Thoracic aorta (tissue), 2 donors: Measurements from ENCODE around the gene STPG4. TPM values are rescaled to one million over a fixed set of nuclear protein-coding genes. Genes with fewer than 3 reads are reported as not detected.

Experiments
- ATAC-seq: fragments of 150-250 bp; one replicate; pipeline ENCODE4 v1.8.0; 2017; ENCODE audit warnings: low read depth; ENCODE audit not compliant: insufficient number of reproducible peaks, low FRiP score
- DNase-seq: peaks from one replicate; pipeline ENCODE4 v3.0.0-alpha.2; 2020; ENCODE audit warnings: low spot score
- H3K27ac ChIP-seq, 2 donors: fragments of 200-600 bp; sonication (generic); 1 replicate in 1 of 2; 2 replicates in 1 of 2; pipeline ENCODE4 v1.5.1; 2016; ENCODE audit warnings: mild to moderate bottlenecking in 2 of 2, moderate library complexity in 2 of 2
- H3K27me3 ChIP-seq: fragments of 200-600 bp; sonication (generic); replicated peaks from 2 replicates; pipeline ENCODE4 v1.6.0; 2016; ENCODE audit warnings: mild to moderate bottlenecking; ENCODE audit not compliant: insufficient read depth
- H3K36me3 ChIP-seq: fragments of 200-600 bp; sonication (generic); one replicate; pipeline ENCODE4 v1.5.1; 2016
- H3K4me1 ChIP-seq, 2 donors: fragments of 200-600 bp; sonication (generic); 1 replicate in 1 of 2; 2 replicates in 1 of 2; pipeline versions ENCODE4 v1.5.1 to v1.6.0; 2016; ENCODE audit warnings: low read depth in 2 of 2, mild to moderate bottlenecking in 1 of 2; ENCODE audit not compliant: control insufficient read depth in 1 of 2
- H3K4me3 ChIP-seq: fragments of 200-600 bp; sonication (generic); 2 replicates; pipeline ENCODE4 v1.5.1; 2016; ENCODE audit warnings: mild to moderate bottlenecking
- H3K9me3 ChIP-seq: fragments of 200-600 bp; sonication (generic); 2 replicates; pipeline ENCODE4 v1.5.1; 2016
- CTCF ChIP-seq: fragments of 200-600 bp; sonication (generic); IDR thresholded peaks from one replicate; pipeline ENCODE4 v1.5.1; 2019; ENCODE audit warnings: antibody characterized with exemption
- total RNA-seq, 2 donors: library from RNA; depleted of rRNA; stranded (reverse); fragments of >200 nt; gene quantifications; one replicate each; pipeline versions ENCODE4 v1.1.0 to v1.2.3, GENCODE V29; 2016

Gene STPG4
- total RNA-seq, 2 donors from 2014 or later, result not detected

GRCh38 chr2:47196499-47196898 lies 41.4 kb upstream of the STPG4 start:
- no peak for TF ChIP-seq CTCF
- H3K4me3 ChIP-seq, result no peak overlapping the region
- no peak for DNase-seq

GRCh38 chr2:47196046-47196445 lies 40.9 kb upstream of the STPG4 start:
- Histone ChIP-seq H3K27ac (no peak overlapping the region), H3K9me3 (no peaks in the 10 kb centered on the region), H3K36me3 (no peaks in the 10 kb centered on the region), H3K4me3 (no peak overlapping the region), H3K4me1 (peaks cover 13 to 29% of the 10 kb centered on the region in 2 donors), H3K27me3 (no peaks in the 10 kb centered on the region)
- DNase-seq (no peak), ATAC-seq (no peak)
- no peak for TF ChIP-seq CTCF

More at GRCh38 chr2:47196499-47196898, 41.4 kb upstream of the STPG4 start:
- no peaks in the 10 kb centered on the region for H3K9me3 ChIP-seq
- H3K27me3 ChIP-seq, result no peaks in the 10 kb centered on the region
- H3K36me3 ChIP-seq, result no peaks in the 10 kb centered on the region
- H3K4me1 ChIP-seq, result peaks cover 8 to 25% of the 10 kb centered on the region in 2 donors
- no peak for ATAC-seq
- H3K27ac ChIP-seq, result no peak overlapping the region

DNA sequence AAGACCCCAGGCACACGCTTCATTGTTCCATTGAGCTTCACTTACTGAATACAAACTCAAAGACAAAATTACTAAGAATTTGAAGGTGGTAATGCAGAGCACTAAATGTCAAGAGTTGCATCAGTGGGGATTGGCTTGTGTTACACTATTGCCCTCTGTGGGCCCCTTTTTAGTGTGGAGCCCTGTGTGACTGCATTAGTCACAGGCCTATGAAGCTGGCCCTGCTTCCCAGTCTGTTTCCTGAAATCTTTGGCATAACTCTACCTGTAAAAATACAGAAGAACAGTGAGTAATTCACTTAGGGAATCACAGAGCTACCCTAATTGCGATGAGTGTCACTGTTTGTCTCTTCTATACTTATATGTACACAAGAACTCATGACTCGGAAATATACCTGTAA lies 40.0 kb upstream of the STPG4 start:
- H3K36me3 ChIP-seq, result no peaks in the 10 kb centered on the region
- peaks cover 14 to 38% of the 10 kb centered on the region in 2 donors for H3K4me1 ChIP-seq
- no peak overlapping the region for H3K4me3 ChIP-seq
- no peaks in the 10 kb centered on the region for H3K9me3 ChIP-seq
- H3K27me3 ChIP-seq, result no peaks in the 10 kb centered on the region
- TF ChIP-seq CTCF, result no peak
- DNase-seq (no peak), ATAC-seq (no peak)
- H3K27ac ChIP-seq, result no peak overlapping the region

DNA sequence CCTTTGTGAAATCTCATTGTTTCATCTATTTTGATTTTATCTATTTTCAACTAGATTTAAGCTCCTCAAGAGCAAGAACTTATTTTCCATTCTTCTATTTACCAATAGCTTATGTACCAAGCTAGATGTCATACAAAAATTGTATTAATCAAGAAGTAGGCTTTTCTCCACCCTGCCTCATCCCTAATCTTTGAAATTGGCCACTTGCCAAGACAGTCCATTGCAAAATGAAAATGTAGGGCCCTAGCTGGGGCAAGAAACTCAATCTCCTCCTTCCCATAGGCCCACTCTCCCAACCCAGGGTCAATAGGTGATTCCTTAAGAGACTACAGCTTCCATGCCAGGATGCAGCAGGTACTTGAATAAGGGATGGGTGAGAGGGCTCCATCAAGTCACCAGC lies 39.3 kb upstream of the STPG4 start:
- Histone ChIP-seq H3K36me3 (no peaks in the 10 kb centered on the region), H3K4me1 (peaks cover 18 to 46% of the 10 kb centered on the region in 2 donors), H3K27me3 (no peaks in the 10 kb centered on the region), H3K27ac (no peak overlapping the region), H3K9me3 (no peaks in the 10 kb centered on the region), H3K4me3 (no peak overlapping the region)
- DNase-seq, result no peak
- no peak for ATAC-seq
- no peak for TF ChIP-seq CTCF

DNA sequence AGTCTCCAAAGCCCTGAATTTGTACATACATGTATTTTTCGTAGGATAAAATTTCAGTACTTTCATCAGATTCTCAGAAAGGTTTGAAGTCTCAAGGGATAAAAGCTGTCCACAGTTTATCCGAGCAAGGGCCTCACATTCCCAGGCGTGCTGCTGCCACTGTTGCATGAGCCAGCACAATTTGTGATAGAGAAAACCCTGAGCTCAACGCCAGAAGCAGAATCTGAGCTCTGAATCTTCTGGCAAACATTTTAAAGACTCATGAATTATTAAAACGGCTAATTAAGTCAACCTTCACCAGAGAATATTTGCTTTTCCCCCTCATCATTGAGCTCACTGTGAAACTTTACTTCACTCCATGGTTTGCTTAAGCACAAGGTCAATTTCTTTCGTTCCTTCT lies 38.5 kb upstream of the STPG4 start:
- Histone ChIP-seq H3K4me1 (peaks cover 22 to 54% of the 10 kb centered on the region in 2 donors), H3K27ac (no peak overlapping the region), H3K36me3 (no peaks in the 10 kb centered on the region), H3K9me3 (no peaks in the 10 kb centered on the region), H3K27me3 (no peaks in the 10 kb centered on the region), H3K4me3 (no peak overlapping the region)
- ATAC-seq (no peak), DNase-seq (no peak)
- no peak for TF ChIP-seq CTCF
